Neuronal stem cell (in vitro differentiated cells): ENCODE measurements around the gene PDE4B.
A peak's percentile ranks its signal among the peaks of the same experiment; 100 is the strongest.

Experiments used
- DNase-seq: peaks from one replicate; pipeline ENCODE4 v3.0.0-alpha.2; 2013; ENCODE audit warnings: low spot score
- H2AFZ ChIP-seq: one replicate; pipeline ENCODE4 v1.6.1; 2013; ENCODE audit warnings: mild to moderate bottlenecking, low read length, inconsistent platforms
- H2AK5ac ChIP-seq: 2 replicates; pipeline ENCODE4 v1.6.1; 2013; ENCODE audit warnings: low read depth, mild to moderate bottlenecking, inconsistent platforms, low read length, moderate library complexity, mixed read lengths
- H2BK120ac ChIP-seq: 2 replicates; pipeline ENCODE4 v1.6.1; 2013; ENCODE audit warnings: low read depth, mild to moderate bottlenecking, inconsistent platforms, low read length, moderate library complexity, mixed read lengths
- H2BK12ac ChIP-seq: one replicate; pipeline ENCODE4 v1.6.1; 2013; ENCODE audit warnings: low read length, inconsistent platforms
- H2BK15ac ChIP-seq: 2 replicates; pipeline ENCODE4 v1.6.1; 2013; ENCODE audit warnings: mild to moderate bottlenecking, low read length, inconsistent platforms, mixed read lengths
- H2BK5ac ChIP-seq: one replicate; pipeline ENCODE4 v1.6.1; 2013; ENCODE audit warnings: inconsistent platforms, mild to moderate bottlenecking, low read length, moderate library complexity
- H3K14ac ChIP-seq: one replicate; pipeline ENCODE4 v1.6.1; 2013; ENCODE audit warnings: low read length, inconsistent platforms
- H3K18ac ChIP-seq: 2 replicates; pipeline ENCODE4 v1.6.1; 2013; ENCODE audit warnings: low read length, inconsistent platforms
- H3K23ac ChIP-seq: 2 replicates; pipeline ENCODE4 v1.6.1; 2013; ENCODE audit warnings: low read depth, mild to moderate bottlenecking, mixed read lengths, low read length, inconsistent platforms; ENCODE audit not compliant: poor library complexity
- H3K27ac ChIP-seq: replicated peaks from 3 replicates; pipeline ENCODE4 v1.5.1; 2013; ENCODE audit warnings: low read length, inconsistent platforms
- H3K27me3 ChIP-seq, 3 experiments: 2 replicates each; pipeline ENCODE4 v1.6.1; 2013; ENCODE audit warnings: low read length in 3 of 3, mild to moderate bottlenecking in 2 of 3, inconsistent platforms in 1 of 3, low read depth in 1 of 3, mixed read lengths in 1 of 3, moderate library complexity in 1 of 3; ENCODE audit not compliant: control insufficient read depth in 3 of 3, insufficient read depth in 3 of 3
- H3K36me3 ChIP-seq, 2 donors: replicated peaks in 1 of 2; 2 replicates each; pipeline ENCODE4 v1.6.1; 2013; ENCODE audit warnings: low read length in 2 of 2; ENCODE audit not compliant: control insufficient read depth in 2 of 2, insufficient read depth in 2 of 2
- H3K4ac ChIP-seq: 2 replicates; pipeline ENCODE4 v1.6.1; 2013; ENCODE audit warnings: inconsistent platforms, mild to moderate bottlenecking, low read length, moderate library complexity
- H3K4me1 ChIP-seq, 2 donors: 1 replicate in 1 of 2; 2 replicates in 1 of 2; pipeline ENCODE4 v1.6.1; 2013; ENCODE audit warnings: low read length in 2 of 2, low read depth in 1 of 2; ENCODE audit not compliant: control insufficient read depth in 2 of 2, insufficient read depth in 1 of 2
- H3K4me2 ChIP-seq: one replicate; pipeline ENCODE4 v1.6.1; 2013; ENCODE audit warnings: mild to moderate bottlenecking, low read length, inconsistent platforms; ENCODE audit not compliant: insufficient read depth, poor library complexity, severe bottlenecking
- H3K4me3 ChIP-seq, 2 donors: 2 replicates each; pipeline ENCODE4 v1.5.1; 2013; ENCODE audit warnings: low read length in 2 of 2, mild to moderate bottlenecking in 2 of 2, inconsistent platforms in 1 of 2, moderate library complexity in 1 of 2
- H3K79me1 ChIP-seq: one replicate; pipeline ENCODE4 v1.6.1; 2013; ENCODE audit warnings: low read depth, mild to moderate bottlenecking, inconsistent platforms, low read length, moderate library complexity
- H3K9ac ChIP-seq: one replicate; pipeline ENCODE4 v1.6.1; 2013; ENCODE audit warnings: mild to moderate bottlenecking, low read depth, low read length, inconsistent platforms; ENCODE audit not compliant: poor library complexity
- H3K9me3 ChIP-seq, 2 donors: replicated peaks in 1 of 2; 2 replicates each; pipeline versions ENCODE3 to v1.6.1; 2013; ENCODE audit warnings: low read length in 2 of 2, mild to moderate bottlenecking in 2 of 2, inconsistent platforms in 1 of 2, low read depth in 1 of 2, mixed read lengths in 1 of 2, moderate library complexity in 1 of 2; ENCODE audit not compliant: control insufficient read depth in 2 of 2, insufficient read depth in 1 of 2
- H4K8ac ChIP-seq: one replicate; pipeline ENCODE4 v1.6.1; 2013; ENCODE audit warnings: low read depth, mild to moderate bottlenecking, inconsistent platforms, low read length, moderate library complexity
- H4K91ac ChIP-seq: one replicate; pipeline ENCODE4 v1.6.1; 2013; ENCODE audit warnings: low read length, low read depth, mild to moderate bottlenecking, inconsistent platforms; ENCODE audit not compliant: poor library complexity
- WGBS, 2 donors: extraction: QIAGEN DNeasy Blood & Tissue Kit; methylation state at CpG; one replicate each; pipeline ENCODE4 v1.1.7; 2013; ENCODE audit warnings: missing lambda C conversion rate in 2 of 2, mixed read lengths in 1 of 2; ENCODE audit not compliant: insufficient read length in 2 of 2, insufficient replicate concordance in 1 of 2; ENCODE audit errors: extremely low coverage in 2 of 2; 5-methylcytosine and 5-hydroxymethylcytosine counted together

The PDE4B gene

GRCh38 chr1:65793359-65793732 is 651 bp downstream of the PDE4B start:
- peak overlapping the region; percentile 27 for H3K9ac ChIP-seq
- peak overlapping the region; percentile 74 for H3K4me2 ChIP-seq
- no peak overlapping the region for H3K4ac ChIP-seq
- H3K27me3 ChIP-seq, result peaks cover 5 to 62% (median 33%) of the 10 kb centered on the region in 3 experiments
- no peak overlapping the region for H2BK15ac ChIP-seq
- H4K91ac ChIP-seq, result no peak overlapping the region
- no peaks in the 10 kb centered on the region for H3K79me1 ChIP-seq
- H3K4me3 ChIP-seq, result peak overlapping the region; percentile 45 to 78
- no peaks in the 10 kb centered on the region for H3K36me3 ChIP-seq
- H2BK5ac ChIP-seq, result no peak overlapping the region
- H2BK120ac ChIP-seq, result no peak overlapping the region
- H3K27ac ChIP-seq, result no peak overlapping the region
- H2AFZ ChIP-seq, result peak overlapping the region; percentile 95
- H3K18ac ChIP-seq, result peak overlapping the region; percentile 73
- H2AK5ac ChIP-seq, result no peak overlapping the region
- no peak for DNase-seq
- no peak overlapping the region for H3K23ac ChIP-seq
- peak overlapping the region; percentile 47 for H3K14ac ChIP-seq
- no CpG with 5 or more reads among the region's 20 CpGs for WGBS, 2 donors
- H2BK12ac ChIP-seq, result no peak overlapping the region
- H3K9me3 ChIP-seq, result no peaks in the 10 kb centered on the region
- H4K8ac ChIP-seq, result no peak overlapping the region
- H3K4me1 ChIP-seq, result peaks cover 0 to 1% of the 10 kb centered on the region in 2 donors

GRCh38 chr1:65795311-65795710 is 2.6 kb downstream of the PDE4B start:
- no peak overlapping the region for H2AK5ac ChIP-seq
- no CpG with 5 or more reads among the region's 2 CpGs for WGBS, 2 donors
- H2AFZ ChIP-seq, result no peak overlapping the region
- H3K4me1 ChIP-seq, result peaks cover 0 to 1% of the 10 kb centered on the region in 2 donors
- H3K27me3 ChIP-seq, result peaks cover 5 to 56% (median 33%) of the 10 kb centered on the region in 3 experiments
- no peak overlapping the region for H2BK120ac ChIP-seq
- H3K18ac ChIP-seq, result no peak overlapping the region
- no peak overlapping the region for H3K27ac ChIP-seq
- H2BK12ac ChIP-seq, result no peak overlapping the region
- H4K91ac ChIP-seq, result no peak overlapping the region
- H3K9me3 ChIP-seq, result no peaks in the 10 kb centered on the region
- H3K14ac ChIP-seq, result no peak overlapping the region
- no peak overlapping the region for H3K23ac ChIP-seq
- H3K4ac ChIP-seq, result no peak overlapping the region
- no peak overlapping the region for H3K4me2 ChIP-seq
- no peaks in the 10 kb centered on the region for H3K36me3 ChIP-seq
- no peak for DNase-seq
- no peak overlapping the region for H4K8ac ChIP-seq
- no peak overlapping the region for H2BK15ac ChIP-seq
- H3K4me3 ChIP-seq, result no peak overlapping the region
- no peaks in the 10 kb centered on the region for H3K79me1 ChIP-seq
- H3K9ac ChIP-seq, result no peak overlapping the region
- H2BK5ac ChIP-seq, result no peak overlapping the region

- no peak overlapping the region for H3K4ac ChIP-seq
- H2AK5ac ChIP-seq, result no peak overlapping the region
- no peak overlapping the region for H2BK12ac ChIP-seq
- H3K27me3 ChIP-seq, result peaks cover 0 to 18% (median 5%) of the 10 kb centered on the region in 3 experiments
- H3K23ac ChIP-seq, result no peak overlapping the region
- H2BK120ac ChIP-seq, result no peak overlapping the region
- DNase-seq, result no peak
- H3K9ac ChIP-seq, result no peak overlapping the region
- no peak overlapping the region for H3K4me2 ChIP-seq
- H3K18ac ChIP-seq, result no peak overlapping the region
- H3K4me3 ChIP-seq, result no peak overlapping the region
- H3K4me1 ChIP-seq, result no peaks in the 10 kb centered on the region
- H2BK15ac ChIP-seq, result no peak overlapping the region
- no peak overlapping the region for H4K91ac ChIP-seq
- no peaks in the 10 kb centered on the region for H3K36me3 ChIP-seq
- H3K9me3 ChIP-seq, result no peaks in the 10 kb centered on the region
- no peak overlapping the region for H4K8ac ChIP-seq
- no peak overlapping the region for H3K14ac ChIP-seq
- no peak overlapping the region for H2AFZ ChIP-seq
- no peaks in the 10 kb centered on the region for H3K79me1 ChIP-seq
- no CpG with 5 or more reads among the region's 1 CpG for WGBS, 2 donors
- H3K27ac ChIP-seq, result no peak overlapping the region
- no peak overlapping the region for H2BK5ac ChIP-seq
These were observed 6.9 kb downstream of the PDE4B start for GRCh38 chr1:65799601-65800000.

- H2BK15ac ChIP-seq, result no peak overlapping the region
- no peak overlapping the region for H2AFZ ChIP-seq
- no peak overlapping the region for H3K14ac ChIP-seq
- H3K4me1 ChIP-seq, result no peaks in the 10 kb centered on the region
- H3K27me3 ChIP-seq, result peaks cover 0 to 4% (median 0%) of the 10 kb centered on the region in 3 experiments
- H3K27ac ChIP-seq, result no peak overlapping the region
- H4K8ac ChIP-seq, result no peak overlapping the region
- no CpG with 5 or more reads among the region's 1 CpG for WGBS, 2 donors
- DNase-seq, result no peak
- no peak overlapping the region for H3K9ac ChIP-seq
- H3K4ac ChIP-seq, result no peak overlapping the region
- no peak overlapping the region for H4K91ac ChIP-seq
- H2AK5ac ChIP-seq, result no peak overlapping the region
- H2BK120ac ChIP-seq, result no peak overlapping the region
- no peak overlapping the region for H2BK5ac ChIP-seq
- H3K9me3 ChIP-seq, result no peaks in the 10 kb centered on the region
- H2BK12ac ChIP-seq, result no peak overlapping the region
- no peak overlapping the region for H3K4me3 ChIP-seq
- no peak overlapping the region for H3K4me2 ChIP-seq
- H3K23ac ChIP-seq, result no peak overlapping the region
- H3K36me3 ChIP-seq, result no peaks in the 10 kb centered on the region
- H3K79me1 ChIP-seq, result no peaks in the 10 kb centered on the region
- H3K18ac ChIP-seq, result no peak overlapping the region
These were observed 11.9 kb downstream of the PDE4B start for GRCh38 chr1:65804584-65804983.
